ENCODE data around the gene FGF14.

- TF ChIP-seq EZH2phosphoT487 (IDR thresholded peaks at IDR 0.05) (no peak), CTCF (IDR thresholded peaks at IDR 0.05) (no peak), EZH2 (IDR thresholded peaks at IDR 0.05) (no peak)
Observed at GRCh38 chr13:101985321-101985720, 416.5 kb downstream of the FGF14 start.

Data from neural progenitor cell (in vitro differentiated cells).